Neural progenitor cell (in vitro differentiated cells): Measurements from ENCODE around the gene IFT25.

Source experiments
- EZH2 ChIP-seq: fragments of 200-600 bp; sonication (generic); IDR thresholded peaks from 2 replicates; pipeline ENCODE4 v1.6.1; 2017; ENCODE audit warnings: antibody characterized with exemption, mild to moderate bottlenecking, moderate library complexity
- EZH2phosphoT487 ChIP-seq: fragments of 200-600 bp; sonication (generic); IDR thresholded peaks from 2 replicates; pipeline ENCODE4 v1.6.1; 2017; ENCODE audit warnings: antibody characterized with exemption
- TF ChIP-seq, protein P1 (sequence below): fragments of 200-600 bp; sonication (generic); IDR thresholded peaks from 2 replicates; pipeline ENCODE4 v1.5.1; 2017; ENCODE audit warnings: antibody characterized with exemption, mild to moderate bottlenecking

DNA sequence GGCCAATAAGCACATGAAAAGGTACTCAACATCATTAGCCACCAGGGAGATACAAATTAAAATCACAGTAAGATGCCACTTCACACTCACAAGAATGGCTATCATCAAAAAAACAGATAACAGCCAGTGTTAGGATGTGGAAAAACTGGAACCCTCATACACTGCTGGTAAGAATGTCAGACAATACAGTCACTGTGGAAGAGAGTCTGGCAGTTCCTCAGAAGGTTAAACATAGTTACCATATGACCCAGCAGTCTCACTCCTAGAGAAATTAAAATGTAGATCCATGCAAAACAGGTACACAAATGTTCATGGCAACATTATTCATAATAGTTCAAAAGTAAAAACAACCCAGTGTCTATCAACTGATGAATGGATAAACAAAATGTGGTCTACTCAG is 39.2 kb upstream of the IFT25 start:
- TF ChIP-seq, protein P1, sequence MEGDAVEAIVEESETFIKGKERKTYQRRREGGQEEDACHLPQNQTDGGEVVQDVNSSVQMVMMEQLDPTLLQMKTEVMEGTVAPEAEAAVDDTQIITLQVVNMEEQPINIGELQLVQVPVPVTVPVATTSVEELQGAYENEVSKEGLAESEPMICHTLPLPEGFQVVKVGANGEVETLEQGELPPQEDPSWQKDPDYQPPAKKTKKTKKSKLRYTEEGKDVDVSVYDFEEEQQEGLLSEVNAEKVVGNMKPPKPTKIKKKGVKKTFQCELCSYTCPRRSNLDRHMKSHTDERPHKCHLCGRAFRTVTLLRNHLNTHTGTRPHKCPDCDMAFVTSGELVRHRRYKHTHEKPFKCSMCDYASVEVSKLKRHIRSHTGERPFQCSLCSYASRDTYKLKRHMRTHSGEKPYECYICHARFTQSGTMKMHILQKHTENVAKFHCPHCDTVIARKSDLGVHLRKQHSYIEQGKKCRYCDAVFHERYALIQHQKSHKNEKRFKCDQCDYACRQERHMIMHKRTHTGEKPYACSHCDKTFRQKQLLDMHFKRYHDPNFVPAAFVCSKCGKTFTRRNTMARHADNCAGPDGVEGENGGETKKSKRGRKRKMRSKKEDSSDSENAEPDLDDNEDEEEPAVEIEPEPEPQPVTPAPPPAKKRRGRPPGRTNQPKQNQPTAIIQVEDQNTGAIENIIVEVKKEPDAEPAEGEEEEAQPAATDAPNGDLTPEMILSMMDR = no peak
- no peak for TF ChIP-seq EZH2
- no peak for TF ChIP-seq EZH2phosphoT487
